Renal cortical epithelial cell (primary cell): ENCODE results near the gene ALAS1. TPM values are rescaled to one million over a fixed set of nuclear protein-coding genes. Genes with fewer than 3 reads are reported as not detected.
"Not testable (repeated sequence)": the region's sequence is repeated elsewhere in the genome, so short reads cannot be mapped to it uniquely, and the experiment has no call there.

ENCODE experiments used
- DNase-seq: peaks from one replicate; pipeline ENCODE4 v3.0.0-alpha.2; 2011; ENCODE audit warnings: low read depth
- total RNA-seq: library from RNA; depleted of rRNA; stranded (reverse); fragments of >200 nt; gene quantifications from 2 replicates; pipeline ENCODE4 v1.2.3, GENCODE V29; 2014

Gene ALAS1
- total RNA-seq, 1 donor from 2014 or later, result 48.3 TPM

- peak; percentile 31 for DNase-seq
These were observed 20.8 kb upstream of the ALAS1 start for GRCh38 chr3:52176951-52177700.

- no peak for DNase-seq
These were observed 20.3 kb upstream of the ALAS1 start for GRCh38 chr3:52177701-52178042.

GRCh38 chr3:52178126-52178525 is 19.8 kb upstream of the ALAS1 start:
- DNase-seq, result not testable (repeated sequence)

- DNase-seq, result no peak
These were observed 19.4 kb upstream of the ALAS1 start for GRCh38 chr3:52178537-52178936.

- DNase-seq, result no peak
These were observed 16.4 kb upstream of the ALAS1 start for GRCh38 chr3:52181543-52181942.

GRCh38 chr3:52182196-52182595 is 15.8 kb upstream of the ALAS1 start:
- no peak for DNase-seq

- DNase-seq, result no peak
These were observed 15.3 kb upstream of the ALAS1 start for GRCh38 chr3:52182691-52183090.

GRCh38 chr3:52183786-52184445 is 14.0 kb upstream of the ALAS1 start:
- no peak for DNase-seq

GRCh38 chr3:52184690-52185089 is 13.3 kb upstream of the ALAS1 start:
- DNase-seq, result no peak

GRCh38 chr3:52185311-52185710 is 12.6 kb upstream of the ALAS1 start:
- no peak for DNase-seq

- no peak for DNase-seq
These were observed 12.1 kb upstream of the ALAS1 start for GRCh38 chr3:52185837-52186236.

- no peak for DNase-seq
These were observed 11.2 kb upstream of the ALAS1 start for GRCh38 chr3:52186729-52187128.

GRCh38 chr3:52188556-52188955 is 9.4 kb upstream of the ALAS1 start:
- no peak for DNase-seq

GRCh38 chr3:52190294-52191074 is 7.5 kb upstream of the ALAS1 start:
- DNase-seq, result no peak

- DNase-seq, result no peak
These were observed 6.3 kb upstream of the ALAS1 start for GRCh38 chr3:52191663-52192062.

- DNase-seq, result peak; percentile 72
These were observed 4.9 kb upstream of the ALAS1 start for GRCh38 chr3:52193065-52193464.

- no peak for DNase-seq
These were observed 3.3 kb upstream of the ALAS1 start for GRCh38 chr3:52194485-52195290.

GRCh38 chr3:52195291-52195597 is 2.7 kb upstream of the ALAS1 start:
- DNase-seq, result no peak

GRCh38 chr3:52195823-52196331 is 2.1 kb upstream of the ALAS1 start:
- peak; percentile 85 for DNase-seq

- DNase-seq, result no peak
These were observed 983 bp upstream of the ALAS1 start for GRCh38 chr3:52196977-52197376.

- DNase-seq, result no peak
These were observed 490 bp upstream of the ALAS1 start for GRCh38 chr3:52197499-52197841.
